GM23338 (cell line): Measurements from ENCODE around the gene ZSCAN2. TPM values are rescaled to one million over a fixed set of nuclear protein-coding genes. Genes with fewer than 3 reads are reported as not detected.

Source experiments
- ATAC-seq: fragments of 200-7000 bp; cut with Tn5 transposase; 3 replicates; pipeline ENCODE4 v1.9.1; 2020
- DNase-seq: peaks from one replicate; pipeline ENCODE4 v3.0.0-alpha.2; 2015; ENCODE audit warnings: low spot score
- H2AFZ ChIP-seq: fragments of 200-600 bp; sonication (generic); 2 replicates; pipeline ENCODE4 v1.8.0; 2016; ENCODE audit warnings: antibody characterized with exemption, mild to moderate bottlenecking, moderate library complexity
- H3F3A ChIP-seq: fragments of 200-600 bp; sonication (generic); replicated peaks from 2 replicates; pipeline ENCODE4 v1.8.0; 2017; ENCODE audit warnings: antibody characterized with exemption, mixed run types, low read depth
- H3K27ac ChIP-seq: fragments of 200-600 bp; sonication (generic); 2 replicates; pipeline ENCODE4 v1.6.1; 2016; ENCODE audit warnings: low read depth
- H3K27me3 ChIP-seq: fragments of 200-600 bp; sonication (generic); 2 replicates; pipeline ENCODE4 v1.8.0; 2016; ENCODE audit warnings: mild to moderate bottlenecking, mixed run types, moderate library complexity; ENCODE audit not compliant: insufficient read depth
- H3K36me3 ChIP-seq: fragments of 200-600 bp; sonication (generic); 2 replicates; pipeline ENCODE4 v1.8.0; 2016; ENCODE audit warnings: mild to moderate bottlenecking; ENCODE audit not compliant: insufficient read depth
- H3K4me1 ChIP-seq: fragments of 200-600 bp; sonication (generic); 2 replicates; pipeline ENCODE4 v1.8.0; 2016; ENCODE audit warnings: mild to moderate bottlenecking, moderate library complexity; ENCODE audit not compliant: insufficient read depth
- H3K4me2 ChIP-seq: fragments of 200-600 bp; sonication (generic); 2 replicates; pipeline ENCODE4 v1.7.1; 2017; ENCODE audit warnings: mixed run types
- H3K4me3 ChIP-seq: fragments of 200-600 bp; sonication (generic); 2 replicates; pipeline ENCODE4 v1.6.1; 2016; ENCODE audit warnings: mixed run types
- H3K79me2 ChIP-seq: fragments of 200-600 bp; sonication (generic); replicated peaks from 2 replicates; pipeline ENCODE4 v1.8.0; 2017; ENCODE audit warnings: mild to moderate bottlenecking; ENCODE audit not compliant: insufficient read depth
- H3K9me2 ChIP-seq: fragments of 200-600 bp; sonication (generic); 2 replicates; pipeline ENCODE4 v1.8.0; 2017; ENCODE audit not compliant: insufficient read depth
- H4K20me1 ChIP-seq: fragments of 200-600 bp; sonication (generic); replicated peaks from 2 replicates; pipeline ENCODE4 v1.8.0; 2017; ENCODE audit warnings: mild to moderate bottlenecking; ENCODE audit not compliant: insufficient read depth
- H3K27ac Mint-ChIP-seq: 2 replicates; pipeline ENCODE4 v1.8.0; 2020; ENCODE audit warnings: inconsistent platforms, mild to moderate bottlenecking, moderate library complexity, mixed read lengths
- H3K27me3 Mint-ChIP-seq: 3 replicates; pipeline ENCODE4 v1.8.0; 2022; ENCODE audit warnings: low read depth, mild to moderate bottlenecking, moderate library complexity, mixed read lengths, inconsistent platforms; ENCODE audit not compliant: insufficient read depth, poor library complexity
- H3K36me3 Mint-ChIP-seq: 3 replicates; pipeline ENCODE4 v1.8.0; 2021; ENCODE audit warnings: low read depth, mild to moderate bottlenecking, inconsistent platforms, moderate library complexity, mixed read lengths
- H3K4me1 Mint-ChIP-seq: 3 replicates; pipeline ENCODE4 v1.8.0; 2020; ENCODE audit warnings: mild to moderate bottlenecking, inconsistent platforms, mixed read lengths
- H3K4me3 Mint-ChIP-seq: 3 replicates; pipeline ENCODE4 v1.8.0; 2021; ENCODE audit warnings: moderate library complexity, mild to moderate bottlenecking, inconsistent platforms, mixed read lengths
- H3K9me3 Mint-ChIP-seq: 3 replicates; pipeline ENCODE4 v1.8.0; 2020; ENCODE audit warnings: moderate library complexity, mild to moderate bottlenecking, inconsistent platforms, mixed read lengths
- EZH2 ChIP-seq: fragments of 200-600 bp; sonication (generic); IDR thresholded peaks from one replicate; pipeline ENCODE4 v1.8.0; 2017; ENCODE audit warnings: antibody characterized with exemption, mild to moderate bottlenecking, low read depth; ENCODE audit not compliant: unreplicated experiment
- EZH2phosphoT487 ChIP-seq: fragments of 200-600 bp; sonication (generic); IDR thresholded peaks from one replicate; pipeline ENCODE4 v1.8.1; 2018; ENCODE audit warnings: antibody characterized with exemption; ENCODE audit not compliant: unreplicated experiment
- POLR2AphosphoS5 ChIP-seq: IDR thresholded peaks from 2 replicates; pipeline ENCODE4 v1.6.1; 2016; ENCODE audit warnings: antibody characterized with exemption, low read depth
- REST ChIP-seq: IDR thresholded peaks from one replicate; pipeline ENCODE4 v1.6.1; 2018; ENCODE audit warnings: antibody characterized with exemption; ENCODE audit not compliant: unreplicated experiment
- ZNF462 ChIP-seq: fragments of 250-450 bp; sonication (Bioruptor Pico); IDR thresholded peaks from 2 replicates; pipeline ENCODE4 v1.5.0; 2020; ENCODE audit warnings: mild to moderate bottlenecking, moderate library complexity
- polyA plus RNA-seq: library from polyadenylated mRNA; unstranded; fragments of >200 nt; fragmentation: Nextera tagmentation; extraction: Ambion mirVana; gene quantifications from 2 replicates; pipeline ENCODE4 v1.2.1, GENCODE V29; 2016
- total RNA-seq: library from RNA; depleted of rRNA; stranded (reverse); fragments of >200 nt; shearing (Covaris generic); gene quantifications from 2 replicates; pipeline ENCODE4 v1.2.3, GENCODE V29; 2014

The ZSCAN2 gene
- total and polyA plus RNA-seq, 2 experiments from 2014 or later: 45.8 to 63.9 TPM

- ATAC-seq (no peak), DNase-seq (no peak)
- Histone ChIP-seq H4K20me1 (0 out of 2 replicates have a peak, but pooled peaks cover 7% of the 10 kb centered on the region), H3K79me2 (no peaks in the 10 kb centered on the region), H3K27ac (no peak overlapping the region), H3K36me3 (peaks cover 45% of the 10 kb centered on the region), H3F3A (0 out of 2 replicates have a peak, but pooled peaks cover 2% of the 10 kb centered on the region), H3K4me1 (no peaks in the 10 kb centered on the region), H3K9me2 (no peaks in the 10 kb centered on the region), H3K4me3 (no peak overlapping the region), H3K4me2 (no peak overlapping the region), H2AFZ (no peak overlapping the region), H3K27me3 (no peaks in the 10 kb centered on the region)
- H3K9me3 Mint-ChIP-seq: no peaks in the 10 kb centered on the region
- TF ChIP-seq ZNF462: no peak
- TF ChIP-seq POLR2AphosphoS5: no peak
- no peak for TF ChIP-seq EZH2
- TF ChIP-seq REST: no peak
- TF ChIP-seq EZH2phosphoT487: no peak
- H3K27ac Mint-ChIP-seq: no peak overlapping the region
- H3K4me3 Mint-ChIP-seq: no peak overlapping the region
- no peaks in the 10 kb centered on the region for H3K27me3 Mint-ChIP-seq
- H3K36me3 Mint-ChIP-seq: peaks cover 81% of the 10 kb centered on the region
- H3K4me1 Mint-ChIP-seq: no peaks in the 10 kb centered on the region
These were observed 44.7 kb downstream of the ZSCAN2 start for GRCh38 chr15:84645496-84645895.
